GM06990 (cell line): Measurements from ENCODE around the gene ESF1.
"Not testable (repeated sequence)": the region's sequence is repeated elsewhere in the genome, so short reads cannot be mapped to it uniquely, and the experiment has no call there.

Experiments
- DNase-seq: peaks from one replicate; pipeline ENCODE4 v3.0.0-alpha.2; 2011; ENCODE audit not compliant: insufficient read length; ENCODE audit errors: extremely low read depth
- H3K27me3 ChIP-seq: replicated peaks from 2 replicates; pipeline ENCODE4 v1.6.0; 2011; ENCODE audit warnings: low read length; ENCODE audit not compliant: control insufficient read depth, insufficient read depth
- H3K36me3 ChIP-seq: 2 replicates; pipeline ENCODE4 v1.5.1; 2011; ENCODE audit warnings: low read length; ENCODE audit not compliant: control insufficient read depth, insufficient read depth
- H3K4me3 ChIP-seq: replicated peaks from 2 replicates; pipeline ENCODE4 v1.5.1; 2011; ENCODE audit warnings: low read depth, mild to moderate bottlenecking, control low read depth, low read length
- CTCF ChIP-seq: IDR thresholded peaks from 2 replicates; pipeline ENCODE4 v1.5.1; 2011; ENCODE audit warnings: low read length, control low read depth, mild to moderate bottlenecking, inconsistent platforms; ENCODE audit not compliant: insufficient read depth, poor library complexity, severe bottlenecking

The ESF1 gene

GRCh38 chr20:13765868-13766416 is 18.8 kb downstream of the ESF1 start:
- no peak for TF ChIP-seq CTCF
- DNase-seq, result no peak
- no peak overlapping the region for H3K4me3 ChIP-seq
- peaks cover 10% of the 10 kb centered on the region for H3K36me3 ChIP-seq
- H3K27me3 ChIP-seq, result no peaks in the 10 kb centered on the region

- H3K36me3 ChIP-seq, result peaks cover 10% of the 10 kb centered on the region
- no peaks in the 10 kb centered on the region for H3K27me3 ChIP-seq
- H3K4me3 ChIP-seq, result no peak overlapping the region
- DNase-seq, result no peak
- no peak for TF ChIP-seq CTCF
Observed at GRCh38 chr20:13765299-13765698, 19.4 kb downstream of the ESF1 start.

GRCh38 chr20:13760451-13760946 is 24.2 kb downstream of the ESF1 start:
- H3K27me3 ChIP-seq, H3K4me3 ChIP-seq, DNase-seq, H3K36me3 ChIP-seq: not testable (repeated sequence)

GRCh38 chr20:13758884-13759283 is 25.8 kb downstream of the ESF1 start:
- no peak for TF ChIP-seq CTCF
- H3K4me3 ChIP-seq, result no peak overlapping the region
- H3K27me3 ChIP-seq, result no peaks in the 10 kb centered on the region
- DNase-seq, result no peak
- H3K36me3 ChIP-seq, result no peaks in the 10 kb centered on the region; the same call in none of the 2 replicates

GRCh38 chr20:13756551-13756950 is 28.2 kb downstream of the ESF1 start:
- no peak for DNase-seq
- TF ChIP-seq CTCF, result no peak
- H3K4me3 ChIP-seq, result no peak overlapping the region
- no peaks in the 10 kb centered on the region; the same call in none of the 2 replicates for H3K36me3 ChIP-seq
- no peaks in the 10 kb centered on the region for H3K27me3 ChIP-seq

GRCh38 chr20:13755809-13756208 is 28.9 kb downstream of the ESF1 start:
- H3K4me3 ChIP-seq, result no peak overlapping the region
- DNase-seq, result no peak
- H3K36me3 ChIP-seq, result no peaks in the 10 kb centered on the region; the same call in none of the 2 replicates
- no peaks in the 10 kb centered on the region for H3K27me3 ChIP-seq
- TF ChIP-seq CTCF, result no peak
